Measurements from ENCODE around the gene TIMM17B. TPM values are rescaled to one million over a fixed set of nuclear protein-coding genes. Genes with fewer than 3 reads are reported as not detected.

Gene TIMM17B
- total RNA-seq, 3 donors from 2014 or later (not counting 1 experiment from before 2014, with no cell fraction given) = 40.3 to 45.6 (median 44.5) TPM

DNA sequence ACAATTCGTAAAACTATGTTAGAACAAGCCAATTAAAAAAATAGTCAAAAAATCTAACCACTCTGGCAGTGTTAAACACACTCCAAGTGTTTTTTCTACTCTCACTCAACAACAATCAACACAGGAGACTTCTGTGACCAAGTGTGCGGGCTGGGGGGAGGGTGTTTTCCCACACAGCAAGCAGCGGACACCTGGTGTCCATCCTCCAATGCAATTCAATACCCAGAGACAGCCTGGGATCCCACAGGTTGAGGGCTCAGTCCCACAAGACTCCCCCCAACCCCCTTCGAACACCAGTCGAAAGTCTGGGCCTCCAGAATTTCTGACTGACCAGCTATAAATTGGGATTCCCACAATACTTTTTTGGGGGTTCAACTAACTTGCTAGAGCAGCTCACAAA lies 29.6 kb upstream of the TIMM17B start:
- Mint-ChIP-seq H3K9me3 (no peaks in the 10 kb centered on the region), H3K4me3 (no peak overlapping the region), H3K36me3 (no peaks in the 10 kb centered on the region), H3K4me1 (peaks cover 9 to 19% of the 10 kb centered on the region in 2 donors), H3K27ac (no peak overlapping the region), H3K27me3 (ENCODE audit: low read depth in 2 of 2) (no peaks in the 10 kb centered on the region)
- H3K27me3 ChIP-seq (ENCODE audit: control insufficient read depth, insufficient read depth, low read length) = no peaks in the 10 kb centered on the region
- intact Hi-C loops (cut with micrococcal nuclease) = no loop called here
- ATAC-seq = no peak
- peaks cover 49% of the 10 kb centered on the region for H3K4me1 ChIP-seq (ENCODE audit: control insufficient read depth, insufficient read depth, low read length)
- TF ChIP-seq, protein P1, sequence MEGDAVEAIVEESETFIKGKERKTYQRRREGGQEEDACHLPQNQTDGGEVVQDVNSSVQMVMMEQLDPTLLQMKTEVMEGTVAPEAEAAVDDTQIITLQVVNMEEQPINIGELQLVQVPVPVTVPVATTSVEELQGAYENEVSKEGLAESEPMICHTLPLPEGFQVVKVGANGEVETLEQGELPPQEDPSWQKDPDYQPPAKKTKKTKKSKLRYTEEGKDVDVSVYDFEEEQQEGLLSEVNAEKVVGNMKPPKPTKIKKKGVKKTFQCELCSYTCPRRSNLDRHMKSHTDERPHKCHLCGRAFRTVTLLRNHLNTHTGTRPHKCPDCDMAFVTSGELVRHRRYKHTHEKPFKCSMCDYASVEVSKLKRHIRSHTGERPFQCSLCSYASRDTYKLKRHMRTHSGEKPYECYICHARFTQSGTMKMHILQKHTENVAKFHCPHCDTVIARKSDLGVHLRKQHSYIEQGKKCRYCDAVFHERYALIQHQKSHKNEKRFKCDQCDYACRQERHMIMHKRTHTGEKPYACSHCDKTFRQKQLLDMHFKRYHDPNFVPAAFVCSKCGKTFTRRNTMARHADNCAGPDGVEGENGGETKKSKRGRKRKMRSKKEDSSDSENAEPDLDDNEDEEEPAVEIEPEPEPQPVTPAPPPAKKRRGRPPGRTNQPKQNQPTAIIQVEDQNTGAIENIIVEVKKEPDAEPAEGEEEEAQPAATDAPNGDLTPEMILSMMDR (IDR thresholded peaks at IDR 0.05) = no peak
- peaks cover 21% of the 10 kb centered on the region for H3K36me3 ChIP-seq (ENCODE audit: control insufficient read depth, insufficient read depth, low read length)
- WGBS (ENCODE audit: insufficient coverage) = 92% methylated on average over 3 of the region's 5 CpGs
- H3K27ac ChIP-seq (ENCODE audit: low read length) = no peak overlapping the region
- no peak for DNase-seq
- H3K9me3 ChIP-seq (ENCODE audit: control insufficient read depth, insufficient read depth, low read length) = no peaks in the 10 kb centered on the region
- H3K4me3 ChIP-seq (ENCODE audit: low read length) = no peak overlapping the region

GRCh38 chrX:48924270-48924669 lies 26.7 kb upstream of the TIMM17B start:
- Mint-ChIP-seq H3K9me3 (no peaks in the 10 kb centered on the region), H3K27me3 (ENCODE audit: low read depth in 2 of 2) (no peaks in the 10 kb centered on the region), H3K4me3 (peak overlapping the region; percentile 43), H3K27ac (peak overlapping the region; percentile 57 to 86), H3K4me1 (peaks cover 34 to 40% of the 10 kb centered on the region in 2 donors), H3K36me3 (no peaks in the 10 kb centered on the region)
- DNase-seq (no peak), ATAC-seq (peak; percentile 12 to 40 (median 37))
- no peaks in the 10 kb centered on the region for H3K27me3 ChIP-seq (ENCODE audit: control insufficient read depth, insufficient read depth, low read length)
- H3K4me1 ChIP-seq (ENCODE audit: control insufficient read depth, insufficient read depth, low read length) = peaks cover 77% of the 10 kb centered on the region
- TF ChIP-seq, protein P1 (IDR thresholded peaks at IDR 0.05) = no peak
- H3K4me3 ChIP-seq (ENCODE audit: low read length) = no peak overlapping the region
- H3K9me3 ChIP-seq (ENCODE audit: control insufficient read depth, insufficient read depth, low read length) = no peaks in the 10 kb centered on the region
- H3K36me3 ChIP-seq (ENCODE audit: control insufficient read depth, insufficient read depth, low read length) = peaks cover 11% of the 10 kb centered on the region
- H3K27ac ChIP-seq (ENCODE audit: low read length) = peak overlapping the region; percentile 57
- WGBS (ENCODE audit: insufficient coverage) = 40% methylated on average over 5 of the region's 5 CpGs
- intact Hi-C loops (cut with micrococcal nuclease) = no loop called here

DNA sequence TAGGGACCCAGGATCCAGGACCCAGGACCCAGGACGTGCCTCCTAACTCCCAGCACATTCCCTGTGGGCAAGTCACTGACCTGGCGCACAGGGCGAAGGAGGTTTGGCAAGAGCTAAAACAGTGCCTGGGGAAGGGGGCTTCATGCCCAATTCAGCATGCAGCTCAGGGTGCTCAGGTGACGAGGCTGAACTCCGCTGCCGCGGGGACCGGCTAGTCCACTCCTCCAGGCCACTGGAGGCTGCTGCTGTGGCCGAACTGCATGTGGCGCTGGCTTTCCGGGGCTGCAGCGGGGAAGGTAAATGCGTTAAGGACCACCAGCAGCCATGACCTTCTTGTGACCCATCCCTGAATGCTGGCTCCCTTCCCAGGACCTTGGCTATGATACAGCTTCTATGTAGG lies 26.2 kb upstream of the TIMM17B start:
- H3K9me3 ChIP-seq (ENCODE audit: control insufficient read depth, insufficient read depth, low read length) = no peaks in the 10 kb centered on the region
- H3K27me3 Mint-ChIP-seq (ENCODE audit: low read depth in 2 of 2) = no peaks in the 10 kb centered on the region
- DNase-seq (no peak), ATAC-seq (no peak)
- peaks cover 77% of the 10 kb centered on the region for H3K4me1 ChIP-seq (ENCODE audit: control insufficient read depth, insufficient read depth, low read length)
- H3K36me3 Mint-ChIP-seq = no peaks in the 10 kb centered on the region
- no peaks in the 10 kb centered on the region for H3K9me3 Mint-ChIP-seq
- H3K4me3 Mint-ChIP-seq = peak overlapping the region; percentile 43
- no peaks in the 10 kb centered on the region for H3K27me3 ChIP-seq (ENCODE audit: control insufficient read depth, insufficient read depth, low read length)
- intact Hi-C loops (cut with micrococcal nuclease) = no loop called here
- peaks cover 11% of the 10 kb centered on the region for H3K36me3 ChIP-seq (ENCODE audit: control insufficient read depth, insufficient read depth, low read length)
- no peak overlapping the region for H3K4me3 ChIP-seq (ENCODE audit: low read length)
- WGBS (ENCODE audit: insufficient coverage) = 73% methylated on average over 13 of the region's 13 CpGs
- H3K4me1 Mint-ChIP-seq = peaks cover 34 to 44% of the 10 kb centered on the region in 2 donors
- peak overlapping the region; percentile 57 to 86 for H3K27ac Mint-ChIP-seq
- peak overlapping the region; percentile 57 for H3K27ac ChIP-seq (ENCODE audit: low read length)
- TF ChIP-seq, protein P1 (IDR thresholded peaks at IDR 0.05) = no peak

DNA sequence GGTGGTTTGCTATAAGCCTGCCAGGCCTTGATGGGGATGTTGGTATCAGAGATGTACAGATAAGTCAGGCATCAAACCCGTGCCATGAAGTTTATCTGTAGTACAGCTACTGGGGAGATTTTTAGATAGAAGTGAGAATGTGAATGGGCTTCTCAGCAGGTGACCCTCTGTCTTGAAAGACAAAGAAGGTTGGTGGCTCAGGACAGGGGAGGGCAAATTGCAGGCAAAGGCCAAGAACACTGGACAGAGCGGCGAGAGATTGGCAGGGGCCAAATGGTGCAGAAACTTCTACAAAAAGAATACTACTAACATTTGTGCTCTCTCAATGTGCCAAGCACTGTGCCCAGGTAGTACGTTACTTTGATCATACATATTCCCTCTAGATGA lies 23.1 kb upstream of the TIMM17B start:
- Mint-ChIP-seq H3K4me1 (peaks cover 44 to 60% of the 10 kb centered on the region in 2 donors), H3K4me3 (peak overlapping the region; percentile 91), H3K9me3 (no peaks in the 10 kb centered on the region), H3K27ac (peak overlapping the region; percentile 96 to 99), H3K36me3 (no peaks in the 10 kb centered on the region), H3K27me3 (ENCODE audit: low read depth in 2 of 2) (no peaks in the 10 kb centered on the region)
- ATAC-seq (no peak), DNase-seq (no peak)
- intact Hi-C loops (cut with micrococcal nuclease) = no loop called here
- no peaks in the 10 kb centered on the region for H3K9me3 ChIP-seq (ENCODE audit: control insufficient read depth, insufficient read depth, low read length)
- WGBS (ENCODE audit: insufficient coverage) = 83% methylated on average over 3 of the region's 4 CpGs
- no peak overlapping the region for H3K4me3 ChIP-seq (ENCODE audit: low read length)
- peak overlapping the region; percentile 92 for H3K27ac ChIP-seq (ENCODE audit: low read length)
- H3K4me1 ChIP-seq (ENCODE audit: control insufficient read depth, insufficient read depth, low read length) = peaks cover 82% of the 10 kb centered on the region
- no peaks in the 10 kb centered on the region for H3K27me3 ChIP-seq (ENCODE audit: control insufficient read depth, insufficient read depth, low read length)
- TF ChIP-seq, protein P1 (IDR thresholded peaks at IDR 0.05) = no peak
- peaks cover 21% of the 10 kb centered on the region for H3K36me3 ChIP-seq (ENCODE audit: control insufficient read depth, insufficient read depth, low read length)

All from natural killer cell (primary cell).